T-helper 2 cell treated with Interferon-gamma antibody and Interleukin-4, amounts not matched to agents 100 ng/mL and 5 ng/mL, for 36 hours (primary cell): ENCODE results near the gene OR2G3. TPM values are rescaled to one million over a fixed set of nuclear protein-coding genes. Genes with fewer than 3 reads are reported as not detected.

ENCODE experiments used
- total RNA-seq: library from RNA; stranded (reverse); gene quantifications from 2 replicates; pipeline ENCODE4 v1.2.3, GENCODE V29; 2022

The OR2G3 gene
- total RNA-seq, 1 donor from 2014 or later = not detected

Other genes starting within 250 kb of the OR2G3 start
- 0.18 and 0.57 TPM in 2 replicates for gene NLRP3, start 189.4 kb upstream of the OR2G3 start, total RNA-seq
- not detected in 2 replicates for gene OR2B11, start 147.5 kb upstream of the OR2G3 start, total RNA-seq
- gene OR2C3, start 69.1 kb upstream of the OR2G3 start, total RNA-seq = 0.02 TPM in 1 of 2 replicates, not detected in the other
- gene GCSAML, start 56.5 kb upstream of the OR2G3 start, total RNA-seq = 0.05 and 0.16 TPM in 2 replicates
- not detected in 2 replicates for gene OR2G2, start 17.2 kb upstream of the OR2G3 start, total RNA-seq
- gene OR13G1, start 74.2 kb downstream of the OR2G3 start, total RNA-seq = not detected in 2 replicates
- not detected in 2 replicates for gene OR6F1, start 111.1 kb downstream of the OR2G3 start, total RNA-seq
- not detected in 2 replicates for gene OR14K1, start 133.0 kb downstream of the OR2G3 start, total RNA-seq
- not detected in 2 replicates for gene OR14A2, start 142.6 kb downstream of the OR2G3 start, total RNA-seq
- not detected in 2 replicates for gene OR1C1, start 155.0 kb downstream of the OR2G3 start, total RNA-seq
- not detected in 2 replicates for gene OR14A16, start 218.5 kb downstream of the OR2G3 start, total RNA-seq
- not detected in 2 replicates for gene OR11L1, start 236.3 kb downstream of the OR2G3 start, total RNA-seq